Neural cell (in vitro differentiated cells): ENCODE data around the gene GTF2H1. TPM values are rescaled to one million over a fixed set of nuclear protein-coding genes. Genes with fewer than 3 reads are reported as not detected.

ENCODE experiments used
- H2AFZ ChIP-seq: fragments of 200-600, 300-800 bp; sonication (generic), shearing (Covaris generic); 2 replicates; pipeline ENCODE4 v1.6.0; 2014; ENCODE audit warnings: low read depth, mild to moderate bottlenecking, antibody characterized with exemption, low read length, moderate library complexity
- H3F3A ChIP-seq: fragments of 200-600 bp; shearing (Covaris generic); 2 replicates; pipeline ENCODE4 v1.6.1; 2016; ENCODE audit warnings: mild to moderate bottlenecking, moderate library complexity, mixed read lengths, antibody characterized with exemption, low read length; ENCODE audit not compliant: insufficient read depth, poor library complexity, severe bottlenecking
- H3K27ac ChIP-seq: fragments of 200-600, 300-800 bp; sonication (generic), shearing (Covaris generic); 2 replicates; pipeline ENCODE4 v1.5.1; 2014; ENCODE audit warnings: mild to moderate bottlenecking, low read length, moderate library complexity
- H3K27me3 ChIP-seq: fragments of 300-800, 200-600 bp; sonication (generic), shearing (Covaris generic); 2 replicates; pipeline ENCODE4 v1.6.0; 2014; ENCODE audit warnings: mild to moderate bottlenecking, low read depth, low read length, moderate library complexity; ENCODE audit not compliant: insufficient read depth
- H3K36me3 ChIP-seq: fragments of 300-800, 200-600 bp; sonication (generic), shearing (Covaris generic); 2 replicates; pipeline ENCODE4 v1.5.1; 2014; ENCODE audit warnings: mild to moderate bottlenecking, antibody characterized with exemption, low read length, moderate library complexity; ENCODE audit not compliant: insufficient read depth
- H3K4me2 ChIP-seq: fragments of 300-800, 200-600 bp; sonication (generic), shearing (Covaris generic); 2 replicates; pipeline ENCODE4 v1.6.0; 2014; ENCODE audit warnings: mild to moderate bottlenecking, low read length
- H3K4me3 ChIP-seq: fragments of 300-800, 200-600 bp; sonication (generic), shearing (Covaris generic); 2 replicates; pipeline ENCODE4 v1.5.1; 2014; ENCODE audit warnings: mild to moderate bottlenecking, low read length, moderate library complexity
- H3K79me2 ChIP-seq: fragments of 200-600 bp; shearing (Covaris generic); replicated peaks from 2 replicates; pipeline ENCODE4 v1.6.0; 2014; ENCODE audit warnings: mild to moderate bottlenecking, low read length, moderate library complexity; ENCODE audit not compliant: insufficient read depth
- H3K9ac ChIP-seq: fragments of 300-800, 200-600 bp; sonication (generic), shearing (Covaris generic); 2 replicates; pipeline ENCODE4 v1.6.1; 2016; ENCODE audit warnings: mild to moderate bottlenecking, low read length, mixed read lengths
- H3K9me2 ChIP-seq: fragments of 200-600 bp; shearing (Covaris generic); 2 replicates; pipeline ENCODE4 v1.6.1; 2016; ENCODE audit warnings: mild to moderate bottlenecking, low read length, mixed read lengths; ENCODE audit not compliant: insufficient read depth
- H3K9me3 ChIP-seq: fragments of 200-600, 300-800 bp; sonication (generic), shearing (Covaris generic); 2 replicates; pipeline ENCODE4 v1.6.1; 2016; ENCODE audit warnings: mild to moderate bottlenecking, mixed run types, low read length, moderate library complexity, mixed read lengths
- H4K20me1 ChIP-seq: fragments of 200-600 bp; shearing (Covaris generic); 2 replicates; pipeline ENCODE4 v1.6.1; 2016; ENCODE audit warnings: mild to moderate bottlenecking, mixed run types; ENCODE audit not compliant: insufficient read depth
- CTCF ChIP-seq: fragments of 450-650 bp; IDR thresholded peaks from 2 replicates; pipeline ENCODE4 v1.5.1; 2014; ENCODE audit warnings: antibody characterized with exemption, mild to moderate bottlenecking, moderate library complexity; ENCODE audit not compliant: poor library complexity, severe bottlenecking
- EP300 ChIP-seq: fragments of 450-650 bp; conservative IDR thresholded peaks from 2 replicates; pipeline ENCODE4 v1.6.1; 2014; ENCODE audit warnings: antibody characterized with exemption, mild to moderate bottlenecking, moderate library complexity; ENCODE audit not compliant: poor library complexity, severe bottlenecking
- EZH2 ChIP-seq: fragments of 200-600, 300-800 bp; shearing (Covaris generic), sonication (generic); IDR thresholded peaks from 2 replicates; pipeline ENCODE4 v1.6.1; 2014; ENCODE audit warnings: antibody characterized with exemption, low read length, borderline replicate concordance, mild to moderate bottlenecking; ENCODE audit not compliant: insufficient read depth, poor library complexity, severe bottlenecking
- MXI1 ChIP-seq: fragments of 450-650 bp; conservative IDR thresholded peaks from 2 replicates; pipeline ENCODE4 v1.6.1; 2014; ENCODE audit warnings: antibody characterized with exemption, mild to moderate bottlenecking; ENCODE audit not compliant: poor library complexity, severe bottlenecking
- POLR2AphosphoS5 ChIP-seq: IDR thresholded peaks from 2 replicates; pipeline ENCODE4 v1.6.1; 2012
- RAD21 ChIP-seq: fragments of 450-650 bp; conservative IDR thresholded peaks from 2 replicates; pipeline ENCODE4 v1.6.1; 2014; ENCODE audit warnings: antibody characterized with exemption, mild to moderate bottlenecking, moderate library complexity
- REST ChIP-seq: IDR thresholded peaks from 2 replicates; pipeline ENCODE4 v1.6.1; 2012; ENCODE audit warnings: borderline replicate concordance
- SMC3 ChIP-seq: fragments of 450-650 bp; conservative IDR thresholded peaks from 2 replicates; pipeline ENCODE4 v1.6.1; 2014; ENCODE audit warnings: antibody characterized with exemption, mild to moderate bottlenecking, moderate library complexity; ENCODE audit not compliant: poor library complexity
- TAF1 ChIP-seq: IDR thresholded peaks from 2 replicates; pipeline ENCODE4 v1.6.1; 2012; ENCODE audit warnings: low read depth
- polyA plus RNA-seq: library from polyadenylated mRNA; depleted of rRNA; stranded (reverse); fragments of >200 nt; gene quantifications from 2 replicates; pipeline ENCODE4 v1.2.3, GENCODE V29; 2014

GTF2H1 gene
- polyA plus RNA-seq, 1 donor from 2014 or later, result 109 TPM

- no peak overlapping the region for H3K4me2 ChIP-seq
- TF ChIP-seq SMC3 (no peak), TAF1 (no peak), MXI1 (no peak), EZH2 (no peak), EP300 (no peak), RAD21 (no peak), POLR2AphosphoS5 (no peak), REST (no peak), CTCF (no peak)
- H3F3A ChIP-seq, result no peaks in the 10 kb centered on the region
- H2AFZ ChIP-seq, result no peak overlapping the region
- H3K79me2 ChIP-seq, result peaks cover 12% of the 10 kb centered on the region
- H3K9ac ChIP-seq, result no peak overlapping the region
- H3K9me3 ChIP-seq, result no peaks in the 10 kb centered on the region
- no peak overlapping the region for H3K4me3 ChIP-seq
- H3K27ac ChIP-seq, result no peak overlapping the region
- H4K20me1 ChIP-seq, result no peaks in the 10 kb centered on the region
- no peaks in the 10 kb centered on the region for H3K27me3 ChIP-seq
- H3K9me2 ChIP-seq, result no peaks in the 10 kb centered on the region
- H3K36me3 ChIP-seq, result peaks cover 13% of the 10 kb centered on the region
These were observed 8.6 kb downstream of the GTF2H1 start for GRCh38 chr11:18330921-18331320.

- Histone ChIP-seq H3K27ac (no peak overlapping the region), H3K4me3 (no peak overlapping the region), H2AFZ (no peak overlapping the region), H3K79me2 (peaks cover 7% of the 10 kb centered on the region), H3K9ac (no peak overlapping the region), H3K9me3 (no peaks in the 10 kb centered on the region), H4K20me1 (no peaks in the 10 kb centered on the region), H3K27me3 (no peaks in the 10 kb centered on the region), H3K4me2 (no peak overlapping the region), H3F3A (no peaks in the 10 kb centered on the region), H3K9me2 (no peaks in the 10 kb centered on the region), H3K36me3 (peaks cover 13% of the 10 kb centered on the region)
- TF ChIP-seq EZH2, result no peak
- no peak for TF ChIP-seq EP300
- no peak for TF ChIP-seq SMC3
- TF ChIP-seq POLR2AphosphoS5, result no peak
- TF ChIP-seq REST, result no peak
- no peak for TF ChIP-seq CTCF
- no peak for TF ChIP-seq MXI1
- TF ChIP-seq TAF1, result no peak
- no peak for TF ChIP-seq RAD21
These were observed 9.9 kb downstream of the GTF2H1 start for GRCh38 chr11:18332302-18332701.
